Panc1 (cell line): ENCODE results near the gene FAM210B.

Experiments used
- POLR2AphosphoS5 ChIP-seq: IDR thresholded peaks from 2 replicates; pipeline ENCODE4 v1.6.1; 2012; ENCODE audit warnings: mild to moderate bottlenecking, low read depth, low read length, moderate library complexity
- REST ChIP-seq, 2 experiments: IDR thresholded peaks; 2 replicates each; pipeline ENCODE4 v1.6.1; 2011 to 2012; ENCODE audit warnings: low read depth in 2 of 2, control low read depth in 1 of 2, low read length in 1 of 2, mild to moderate bottlenecking in 1 of 2, moderate library complexity in 1 of 2; ENCODE audit not compliant: insufficient read depth in 1 of 2
- SIN3A ChIP-seq: IDR thresholded peaks from 2 replicates; pipeline ENCODE4 v1.6.1; 2012; ENCODE audit warnings: low read depth, mild to moderate bottlenecking, low read length, moderate library complexity, borderline replicate concordance; ENCODE audit not compliant: insufficient read depth
- TCF7L2 ChIP-seq: IDR thresholded peaks from 2 replicates; pipeline ENCODE4 v1.6.1; 2011; ENCODE audit warnings: mild to moderate bottlenecking, low read depth, low read length, inconsistent platforms
- TF ChIP-seq, protein P1 (sequence below): fragments of 450-650 bp; IDR thresholded peaks from 2 replicates; pipeline ENCODE4 v1.5.1; 2017; ENCODE audit warnings: mild to moderate bottlenecking

DNA sequence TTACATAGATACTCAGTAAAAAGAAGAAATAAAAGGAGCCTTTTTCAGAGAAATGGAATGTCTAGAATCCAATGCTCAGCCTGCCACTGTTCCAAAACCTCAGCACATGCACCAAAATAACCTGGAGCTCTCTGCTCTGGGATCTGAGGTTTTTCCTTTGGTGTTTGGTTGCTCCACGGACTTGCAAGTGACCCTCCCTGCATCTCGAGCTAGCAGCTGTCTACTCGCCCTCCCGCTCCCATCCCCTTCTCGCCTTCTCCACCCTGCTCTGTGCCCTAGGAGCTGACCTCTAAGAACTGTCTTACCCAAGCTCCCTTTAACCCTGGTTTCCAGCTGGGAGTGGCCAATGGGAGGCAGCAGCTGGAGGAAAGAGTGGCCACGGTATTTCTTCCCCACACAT lies 35.1 kb upstream of the FAM210B start:
- TF ChIP-seq, protein P1, sequence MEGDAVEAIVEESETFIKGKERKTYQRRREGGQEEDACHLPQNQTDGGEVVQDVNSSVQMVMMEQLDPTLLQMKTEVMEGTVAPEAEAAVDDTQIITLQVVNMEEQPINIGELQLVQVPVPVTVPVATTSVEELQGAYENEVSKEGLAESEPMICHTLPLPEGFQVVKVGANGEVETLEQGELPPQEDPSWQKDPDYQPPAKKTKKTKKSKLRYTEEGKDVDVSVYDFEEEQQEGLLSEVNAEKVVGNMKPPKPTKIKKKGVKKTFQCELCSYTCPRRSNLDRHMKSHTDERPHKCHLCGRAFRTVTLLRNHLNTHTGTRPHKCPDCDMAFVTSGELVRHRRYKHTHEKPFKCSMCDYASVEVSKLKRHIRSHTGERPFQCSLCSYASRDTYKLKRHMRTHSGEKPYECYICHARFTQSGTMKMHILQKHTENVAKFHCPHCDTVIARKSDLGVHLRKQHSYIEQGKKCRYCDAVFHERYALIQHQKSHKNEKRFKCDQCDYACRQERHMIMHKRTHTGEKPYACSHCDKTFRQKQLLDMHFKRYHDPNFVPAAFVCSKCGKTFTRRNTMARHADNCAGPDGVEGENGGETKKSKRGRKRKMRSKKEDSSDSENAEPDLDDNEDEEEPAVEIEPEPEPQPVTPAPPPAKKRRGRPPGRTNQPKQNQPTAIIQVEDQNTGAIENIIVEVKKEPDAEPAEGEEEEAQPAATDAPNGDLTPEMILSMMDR = no peak
- TF ChIP-seq POLR2AphosphoS5 (no peak), REST (IDR thresholded peaks at IDR 0.05; ENCODE audit: insufficient read depth in 1 of 2, low read depth in 2 of 2, low read length in 1 of 2) (no peak), SIN3A (no peak), TCF7L2 (no peak)
